ENCODE data around the gene XAGE2. TPM values are rescaled to one million over a fixed set of nuclear protein-coding genes. Genes with fewer than 3 reads are reported as not detected.

The XAGE2 gene
- not detected for total RNA-seq

GRCh38 chrX:52368368-52369055 is at the start of gene XAGE2:
Gene XAGE2 (plus strand): TSS chrX:52369021. CDS start chrX:52370015, 994 bp downstream.

Small RNA genes within 50 kb of the gene (microRNA-seq; reads per million reads assigned to microRNA genes)
- not detected for gene MIR8088 (ENCODE audit: borderline microRNAs expressed, borderline replicate concordance)

Other genes with a start within 250 kb of the XAGE2 start
- gene MAGED4, start 184.1 kb upstream of the XAGE2 start, total RNA-seq: under 1 TPM in 1 of 2 experiments, not detected in 1; 0.28 TPM
- not detected for gene XAGE1A, start 126.8 kb downstream of the XAGE2 start, total RNA-seq
- not detected for gene XAGE1B, start 148.0 kb downstream of the XAGE2 start, total RNA-seq